ENCODE data around the gene LRRC10B.

GRCh38 chr11:61542705-61543104, 34.2 kb downstream of the LRRC10B start:
- TF ChIP-seq CTCF (IDR thresholded peaks at IDR 0.05; ENCODE audit: low read depth, low read length) (no peak), EZH2phosphoT487 (IDR thresholded peaks at IDR 0.05; ENCODE audit: low read depth) (no peak)

Data from OCI-LY3 (cell line).